RWPE1 (cell line): ENCODE data around the gene ANKRD12.

Experiments
- CTCF ChIA-PET: fragments of 350-600 bp; sonication (Branson Sonifier 250); formaldehyde crosslinking; extraction: SDS; loops from one replicate; lab custom pipeline; 2021; lab: Yijun Ruan, JAX
- POLR2A ChIA-PET: fragments of 400-600 bp; formaldehyde crosslinking; extraction: SDS; loops from one replicate; lab custom pipeline; 2020; ENCODE audit warnings: antibody characterized with exemption; ENCODE audit not compliant: low non-redundant PET; lab: Yijun Ruan, JAX
- DNase-seq: peaks from one replicate; pipeline ENCODE4 v3.0.0; 2012; ENCODE audit warnings: low spot score
- H3K27ac ChIP-seq: fragments of 450-650 bp; 2 replicates; pipeline ENCODE4 v1.5.1; 2017
- CTCF ChIP-seq: fragments of 450-650 bp; conservative IDR thresholded peaks from 2 replicates; pipeline ENCODE4 v1.5.1; 2017; ENCODE audit warnings: low read depth, mild to moderate bottlenecking

ANKRD12 gene

GRCh38 chr18:9175115-9175514 lies 38.5 kb downstream of the ANKRD12 start:
- no peak overlapping the region for H3K27ac ChIP-seq
- ChIA-PET POLR2A (no interaction called here), CTCF (interaction anchor here (0.7 kb wide), 1 partner anchor 192 kb away, joined by 3 read pairs; no protein-coding TSS in a partner anchor)
- DNase-seq = no peak
- no peak for TF ChIP-seq CTCF

GRCh38 chr18:9177031-9177430 lies 40.5 kb downstream of the ANKRD12 start:
- H3K27ac ChIP-seq = no peak overlapping the region
- ChIA-PET CTCF (no interaction called here), POLR2A (no interaction called here)
- TF ChIP-seq CTCF = no peak
- DNase-seq = no peak

GRCh38 chr18:9177466-9177865 lies 40.9 kb downstream of the ANKRD12 start:
- ChIA-PET CTCF (interaction anchor here (0.8 kb wide), 1 partner anchor 10 kb away, joined by 3 read pairs; no protein-coding TSS in a partner anchor), POLR2A (no interaction called here)
- no peak overlapping the region for H3K27ac ChIP-seq
- no peak for TF ChIP-seq CTCF
- no peak for DNase-seq

- ChIA-PET CTCF (interaction anchor here (0.6 kb wide), 1 partner anchor 793 kb away, joined by 4 read pairs; no protein-coding TSS in a partner anchor), POLR2A (no interaction called here)
- TF ChIP-seq CTCF = no peak
- no peak for DNase-seq
- H3K27ac ChIP-seq = no peak overlapping the region
Measured at GRCh38 chr18:9178557-9178956, 42.0 kb downstream of the ANKRD12 start.

- TF ChIP-seq CTCF = no peak
- ChIA-PET CTCF (interaction anchor here (0.7 to 0.9 kb wide), 2 partner anchors 8 to 33 kb away, joined by 3 read pairs; no protein-coding TSS in a partner anchor), POLR2A (no interaction called here)
- no peak overlapping the region for H3K27ac ChIP-seq
- no peak for DNase-seq
Measured at GRCh38 chr18:9181275-9181674, 44.7 kb downstream of the ANKRD12 start.

GRCh38 chr18:9182852-9183399 lies 46.3 kb downstream of the ANKRD12 start:
- CTCF ChIA-PET = no interaction called here
- TF ChIP-seq CTCF = no peak
- no peak for DNase-seq
- no peak overlapping the region for H3K27ac ChIP-seq
- POLR2A ChIA-PET = no interaction called here
